Forelimb muscle (tissue), 1 donor: ENCODE measurements around the gene MAP3K2. TPM values are rescaled to one million over a fixed set of nuclear protein-coding genes. Genes with fewer than 3 reads are reported as not detected.
A peak's percentile ranks its signal among the peaks of the same experiment; 100 is the strongest.

Experiments used
- DNase-seq: peaks from one replicate; pipeline ENCODE4 v3.0.0-alpha.2; 2013; ENCODE audit warnings: low read depth
- polyA plus RNA-seq: library from polyadenylated mRNA; unstranded; fragments of 120-200 nt; gene quantifications from one replicate; pipeline ENCODE4 v1.2.1, GENCODE V29; 2013; ENCODE audit not compliant: insufficient read length

MAP3K2 gene
- polyA plus RNA-seq, 1 donor: 17.8 TPM

GRCh38 chr2:127293748-127294562 lies 93.8 kb downstream of the MAP3K2 start, which contains the start of gene ERCC3:
ERCC3 (minus strand) TSS chr2:127294144; CDS start chr2:127294081, 63 bp downstream.
- DNase-seq: peak; percentile 76

- no peak for DNase-seq
These were observed 94.4 kb downstream of the MAP3K2 start for GRCh38 chr2:127293386-127293747.

GRCh38 chr2:127288274-127288673 lies 99.5 kb downstream of the MAP3K2 start:
- DNase-seq: no peak

- no peak for DNase-seq
These were observed 104.5 kb downstream of the MAP3K2 start for GRCh38 chr2:127283275-127283674.

- no peak for DNase-seq
These were observed 107.1 kb downstream of the MAP3K2 start for GRCh38 chr2:127280693-127281092.

GRCh38 chr2:127279781-127280180 lies 108.0 kb downstream of the MAP3K2 start:
- DNase-seq: no peak

- no peak for DNase-seq
These were observed 108.8 kb downstream of the MAP3K2 start for GRCh38 chr2:127278959-127279358.

GRCh38 chr2:127277028-127277427 lies 110.7 kb downstream of the MAP3K2 start:
- no peak for DNase-seq

- no peak for DNase-seq
These were observed 112.0 kb downstream of the MAP3K2 start for GRCh38 chr2:127275789-127276188.

- DNase-seq: no peak
These were observed 112.4 kb downstream of the MAP3K2 start for GRCh38 chr2:127275356-127275755.

- no peak for DNase-seq
These were observed 117.1 kb downstream of the MAP3K2 start for GRCh38 chr2:127270663-127271062.

GRCh38 chr2:127261804-127262406 lies 125.9 kb downstream of the MAP3K2 start:
- peak; percentile 22 for DNase-seq

GRCh38 chr2:127259355-127259754 lies 128.4 kb downstream of the MAP3K2 start:
- no peak for DNase-seq

GRCh38 chr2:127256866-127257265 lies 130.9 kb downstream of the MAP3K2 start:
- no peak for DNase-seq

- no peak for DNase-seq
These were observed 131.4 kb downstream of the MAP3K2 start for GRCh38 chr2:127256381-127256780.

- no peak for DNase-seq
These were observed 132.1 kb downstream of the MAP3K2 start for GRCh38 chr2:127255721-127256120.

GRCh38 chr2:127255146-127255545 lies 132.6 kb downstream of the MAP3K2 start:
- DNase-seq: peak; percentile 28

GRCh38 chr2:127254386-127254981 lies 133.3 kb downstream of the MAP3K2 start:
- no peak for DNase-seq

Other genes with a start within 250 kb of the MAP3K2 start
- gene CYP27C1, start 167.7 kb downstream of the MAP3K2 start, polyA plus RNA-seq: 5.1 TPM
- 41.5 TPM for gene ERCC3, start 93.8 kb downstream of the MAP3K2 start, polyA plus RNA-seq
- gene PROC, start 30.5 kb upstream of the MAP3K2 start, polyA plus RNA-seq: 0.46 TPM
- 45.4 TPM for gene IWS1, start 138.5 kb upstream of the MAP3K2 start, polyA plus RNA-seq
- 1.1 TPM for gene MYO7B, start 147.7 kb upstream of the MAP3K2 start, polyA plus RNA-seq